A549 (cell line): ENCODE measurements around the gene HDGF. TPM values are rescaled to one million over a fixed set of nuclear protein-coding genes. Genes with fewer than 3 reads are reported as not detected.

ENCODE experiments used
- ATAC-seq, 2 experiments: fragments of 200-7000 bp in 1 of 2; fragments of >200 bp in 1 of 2; cut with Nextera tagmentation in 1 of 2; cut with Tn5 transposase in 1 of 2; 3 replicates each; pipeline versions ENCODE4 v1.8.0 to v1.9.1; 2018 to 2020; ENCODE audit warnings: mild to moderate bottlenecking in 1 of 2, moderate library complexity in 1 of 2
- CTCF ChIA-PET: fragments of 300-600 bp; sonication (Branson Sonifier 250); formaldehyde crosslinking; extraction: SDS; loops from one replicate; lab custom pipeline; 2021; ENCODE audit warnings: antibody characterized with exemption, inconsistent platforms; lab: Yijun Ruan, JAX
- POLR2A ChIA-PET: fragments of 350-600 bp; formaldehyde crosslinking; extraction: SDS; loops from one replicate; lab custom pipeline; 2021; ENCODE audit warnings: antibody characterized with exemption, inconsistent platforms; lab: Yijun Ruan, JAX
- DNase-seq, 2 experiments: peaks; one replicate each; pipeline versions ENCODE4 v3.0.0 to v3.0.0-alpha.2; 2011 to 2016; ENCODE audit warnings: low read depth in 1 of 2, low spot score in 1 of 2
- FAIRE-seq: peaks from 2 replicates; lab custom pipeline; 2011; peaks lifted over from hg19 to GRCh38; lab: Jason Lieb, UNC
- H3K27ac ChIP-seq, 2 experiments: fragments of >200 bp; sonication (Bioruptor Twin); formaldehyde crosslinking; 3 replicates each; pipeline ENCODE4 v1.5.1; 2016 to 2017
- H3K4me1 ChIP-seq: fragments of >200 bp; sonication (Bioruptor Twin); formaldehyde crosslinking; 3 replicates; pipeline ENCODE4 v1.6.1; 2016
- H3K4me2 ChIP-seq: fragments of >200 bp; sonication (Bioruptor Twin); formaldehyde crosslinking; 3 replicates; pipeline ENCODE4 v1.6.1; 2016
- H3K4me3 ChIP-seq: fragments of >200 bp; sonication (Bioruptor Twin); formaldehyde crosslinking; 3 replicates; pipeline ENCODE4 v1.5.1; 2016
- H3K9me3 ChIP-seq: fragments of >200 bp; sonication (Bioruptor Twin); formaldehyde crosslinking; 3 replicates; pipeline ENCODE4 v1.6.1; 2016
- CHD2 ChIP-seq: fragments of 150-350 bp; IDR thresholded peaks from 2 replicates; pipeline ENCODE4 v1.6.1; 2014; ENCODE audit warnings: low read length; ENCODE audit not compliant: partially characterized antibody
- EHF ChIP-seq: fragments of 250-450 bp; sonication (Bioruptor Pico); IDR thresholded peaks from 2 replicates; pipeline ENCODE4 v1.5.0; 2020; ENCODE audit warnings: mild to moderate bottlenecking
- EP300 ChIP-seq, 2 experiments: fragments of >200 bp; sonication (Bioruptor Twin); formaldehyde crosslinking; IDR thresholded peaks; 2 replicates in 1 of 2; 3 replicates in 1 of 2; pipeline ENCODE4 v1.6.1; 2016 to 2017
- FOSB ChIP-seq: fragments of 250-450 bp; sonication (Bioruptor Pico); IDR thresholded peaks from 2 replicates; pipeline ENCODE4 v1.5.0; 2020; ENCODE audit warnings: mild to moderate bottlenecking, moderate library complexity
- GATA3 ChIP-seq: IDR thresholded peaks from 2 replicates; pipeline ENCODE4 v1.6.1; 2012; ENCODE audit warnings: borderline replicate concordance
- HOXB5 ChIP-seq: fragments of 250-450 bp; sonication (Bioruptor Pico); IDR thresholded peaks from 2 replicates; pipeline ENCODE4 v1.5.0; 2020; ENCODE audit warnings: mild to moderate bottlenecking, moderate library complexity
- JUN ChIP-seq, 2 experiments: fragments of >200 bp; sonication (Bioruptor Twin); formaldehyde crosslinking; IDR thresholded peaks; 2 replicates in 1 of 2; 3 replicates in 1 of 2; pipeline ENCODE4 v1.6.1; 2016 to 2017
- MAFK ChIP-seq: fragments of 450-650 bp; IDR thresholded peaks from 2 replicates; pipeline ENCODE4 v1.6.1; 2014; ENCODE audit not compliant: partially characterized antibody
- MAX ChIP-seq: IDR thresholded peaks from 2 replicates; pipeline ENCODE4 v1.6.1; 2012
- MYC ChIP-seq: IDR thresholded peaks from 2 replicates; pipeline ENCODE4 v1.6.1; 2012; ENCODE audit warnings: mild to moderate bottlenecking, inconsistent platforms, low read length, improper control_type of control experiment, borderline replicate concordance
- PHF8 ChIP-seq: fragments of 200-600 bp; sonication (generic); IDR thresholded peaks from 2 replicates; pipeline ENCODE4 v1.6.1; 2016; ENCODE audit warnings: low read depth, mild to moderate bottlenecking, antibody characterized with exemption, moderate library complexity, borderline replicate concordance
- POLR2A ChIP-seq: IDR thresholded peaks from 2 replicates; pipeline ENCODE4 v1.6.1; 2012; ENCODE audit warnings: mild to moderate bottlenecking, low read length
- POLR2AphosphoS2 ChIP-seq: conservative IDR thresholded peaks from 2 replicates; pipeline ENCODE4 v1.6.1; 2012; ENCODE audit warnings: low read length, improper control_type of control experiment, inconsistent platforms
- RNF2 ChIP-seq: fragments of 200-600 bp; sonication (generic); IDR thresholded peaks from 2 replicates; pipeline ENCODE4 v1.6.1; 2016; ENCODE audit warnings: low read depth, mild to moderate bottlenecking, antibody characterized with exemption, moderate library complexity, borderline replicate concordance
- TP53 ChIP-seq: fragments of 250-450 bp; sonication (Bioruptor Pico); IDR thresholded peaks from 2 replicates; pipeline ENCODE4 v1.5.0; 2021; ENCODE audit warnings: mild to moderate bottlenecking, moderate library complexity
- ZFP36 ChIP-seq: fragments of 450-650 bp; IDR thresholded peaks from 2 replicates; pipeline ENCODE4 v1.6.1; 2014; ENCODE audit warnings: borderline replicate concordance; ENCODE audit not compliant: partially characterized antibody
- ZSCAN20 ChIP-seq: fragments of 250-450 bp; sonication (Bioruptor Pico); IDR thresholded peaks from 2 replicates; pipeline ENCODE4 v1.8.0; 2022; ENCODE audit warnings: mild to moderate bottlenecking, moderate library complexity
- WGBS: methylation state at CpG from one replicate; pipeline ENCODE4 v1.1.6; 2017; ENCODE audit errors: missing lambda C conversion rate; 5-methylcytosine and 5-hydroxymethylcytosine counted together
- polyA plus RNA-seq, 4 experiments: library from polyadenylated mRNA; depleted of rRNA in 3 of 4; stranded (reverse); fragments of >200 nt; fragmentation: RNase III in 1 of 4; extraction: RNeasy Plus Mini Kit Qiagen cat#74134 plus additional on column Dnase treatment in 1 of 4; gene quantifications; 2 replicates in 3 of 4; 3 replicates in 1 of 4; pipeline ENCODE4 v1.2.3, GENCODE V29; 2011 to 2017
- TF ChIP-seq, protein P1 (sequence below): fragments of 450-650 bp; IDR thresholded peaks from 2 replicates; pipeline ENCODE4 v1.6.1; 2014; ENCODE audit warnings: antibody characterized with exemption
- TF ChIP-seq, protein P2 (sequence below): IDR thresholded peaks from 2 replicates; pipeline ENCODE4 v1.6.1; 2012; ENCODE audit warnings: low read depth, borderline replicate concordance
- TF ChIP-seq, protein P3 (sequence below): fragments of 250-450 bp; sonication (Bioruptor Pico); IDR thresholded peaks from 2 replicates; pipeline ENCODE4 v1.5.0; 2020; ENCODE audit warnings: low read depth, mild to moderate bottlenecking, moderate library complexity
- TF ChIP-seq, protein P4 (sequence below): IDR thresholded peaks from 2 replicates; pipeline ENCODE4 v1.6.1; 2012

HDGF gene
- polyA plus RNA-seq, 2 of the 4 experiments (the other 2 are of a cell fraction), result 299 to 428 TPM

GRCh38 chr1:156740741-156741480 lies 10.6 kb downstream of the HDGF start, which contains the start of gene MRPL24:
TSS of gene MRPL24 (minus strand) at chr1:156741088. CDS start at chr1:156738704, 2,384 bp downstream.
- Histone ChIP-seq H3K9me3 (no peaks in the 10 kb centered on the region), H3K4me1 (peaks cover 30% of the 10 kb centered on the region), H3K4me2 (peak within 1 kb of the TSS; percentile 76), H3K27ac (peak within 1 kb of the TSS; percentile 88 to 94), H3K4me3 (peak within 1 kb of the TSS; percentile 66)
- POLR2A ChIA-PET, result interaction anchor here (1.0 to 3.5 kb wide), 7 partner anchors 10 to 119 kb away, joined by 4 to 90 read pairs (median 21); partner anchors contain the start of genes HDGF, ISG20L2, METTL25B and PRCC
- TF ChIP-seq CHD2, result peak; percentile 72
- no peak for TF ChIP-seq EP300 (IDR thresholded peaks at IDR 0.05)
- TF ChIP-seq, protein P1, sequence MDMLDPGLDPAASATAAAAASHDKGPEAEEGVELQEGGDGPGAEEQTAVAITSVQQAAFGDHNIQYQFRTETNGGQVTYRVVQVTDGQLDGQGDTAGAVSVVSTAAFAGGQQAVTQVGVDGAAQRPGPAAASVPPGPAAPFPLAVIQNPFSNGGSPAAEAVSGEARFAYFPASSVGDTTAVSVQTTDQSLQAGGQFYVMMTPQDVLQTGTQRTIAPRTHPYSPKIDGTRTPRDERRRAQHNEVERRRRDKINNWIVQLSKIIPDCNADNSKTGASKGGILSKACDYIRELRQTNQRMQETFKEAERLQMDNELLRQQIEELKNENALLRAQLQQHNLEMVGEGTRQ, result peak; percentile 16; the same call in 1 of the 2 replicates
- peak; percentile 61; the same call in 1 of the 2 replicates for TF ChIP-seq EHF (CRISPR knock-in tag)
- TF ChIP-seq ZSCAN20 (CRISPR knock-in tag), result no peak
- TF ChIP-seq PHF8, result peak; percentile 83
- TF ChIP-seq GATA3, result 0 out of 2 replicates have a peak, but pooled peaks have one; percentile 48
- TF ChIP-seq, protein P2, sequence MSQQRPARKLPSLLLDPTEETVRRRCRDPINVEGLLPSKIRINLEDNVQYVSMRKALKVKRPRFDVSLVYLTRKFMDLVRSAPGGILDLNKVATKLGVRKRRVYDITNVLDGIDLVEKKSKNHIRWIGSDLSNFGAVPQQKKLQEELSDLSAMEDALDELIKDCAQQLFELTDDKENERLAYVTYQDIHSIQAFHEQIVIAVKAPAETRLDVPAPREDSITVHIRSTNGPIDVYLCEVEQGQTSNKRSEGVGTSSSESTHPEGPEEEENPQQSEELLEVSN, result peak; percentile 90
- no peak for TF ChIP-seq ZFP36
- TF ChIP-seq MAX, result peak; percentile 99
- peak; percentile 87 for TF ChIP-seq POLR2AphosphoS2
- TF ChIP-seq, protein P3, sequence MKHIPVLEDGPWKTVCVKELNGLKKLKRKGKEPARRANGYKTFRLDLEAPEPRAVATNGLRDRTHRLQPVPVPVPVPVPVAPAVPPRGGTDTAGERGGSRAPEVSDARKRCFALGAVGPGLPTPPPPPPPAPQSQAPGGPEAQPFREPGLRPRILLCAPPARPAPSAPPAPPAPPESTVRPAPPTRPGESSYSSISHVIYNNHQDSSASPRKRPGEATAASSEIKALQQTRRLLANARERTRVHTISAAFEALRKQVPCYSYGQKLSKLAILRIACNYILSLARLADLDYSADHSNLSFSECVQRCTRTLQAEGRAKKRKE (CRISPR knock-in tag), result peak; percentile 78; the same call in 1 of the 2 replicates
- peak; percentile 57 for TF ChIP-seq POLR2A
- TF ChIP-seq FOSB (CRISPR knock-in tag), result no peak
- TF ChIP-seq, protein P4, sequence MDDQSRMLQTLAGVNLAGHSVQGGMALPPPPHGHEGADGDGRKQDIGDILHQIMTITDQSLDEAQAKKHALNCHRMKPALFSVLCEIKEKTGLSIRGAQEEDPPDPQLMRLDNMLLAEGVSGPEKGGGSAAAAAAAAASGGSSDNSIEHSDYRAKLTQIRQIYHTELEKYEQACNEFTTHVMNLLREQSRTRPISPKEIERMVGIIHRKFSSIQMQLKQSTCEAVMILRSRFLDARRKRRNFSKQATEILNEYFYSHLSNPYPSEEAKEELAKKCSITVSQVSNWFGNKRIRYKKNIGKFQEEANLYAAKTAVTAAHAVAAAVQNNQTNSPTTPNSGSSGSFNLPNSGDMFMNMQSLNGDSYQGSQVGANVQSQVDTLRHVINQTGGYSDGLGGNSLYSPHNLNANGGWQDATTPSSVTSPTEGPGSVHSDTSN, result peak; percentile 75
- TF ChIP-seq RNF2, result 0 out of 2 replicates have a peak, but pooled peaks have one; percentile 35
- TF ChIP-seq JUN (IDR thresholded peaks at IDR 0.05), result peak; percentile 90 to 95
- TF ChIP-seq MYC, result peak; percentile 99
- 0 out of 2 replicates have a peak, but pooled peaks have one; percentile 33 for TF ChIP-seq HOXB5 (CRISPR knock-in tag)
- ATAC-seq, result peak; percentile 92 to 93
- WGBS, result 2% methylated on average over 38 of the region's 38 CpGs
- peak; percentile 98 for FAIRE-seq
- peak; percentile 97 to 100 for DNase-seq
- CTCF ChIA-PET, result interaction anchor here (1.0 to 10.5 kb wide), 8 partner anchors 11 to 150 kb away, joined by 3 to 130 read pairs (median 4); partner anchors contain the start of genes ISG20L2, METTL25B and PRCC

- Histone ChIP-seq H3K4me3 (peak overlapping the region; percentile 66), H3K4me2 (peak overlapping the region; percentile 76), H3K27ac (peak overlapping the region; percentile 88 to 94), H3K4me1 (peaks cover 23% of the 10 kb centered on the region), H3K9me3 (no peaks in the 10 kb centered on the region)
- ChIA-PET POLR2A (interaction anchor here (1.2 to 3.5 kb wide), 6 partner anchors 9 to 79 kb away, joined by 5 to 90 read pairs (median 32); partner anchors contain the start of genes HDGF, ISG20L2, METTL25B and PRCC), CTCF (interaction anchor here (0.7 to 10.5 kb wide), 7 partner anchors 12 to 1317 kb away, joined by 3 to 130 read pairs (median 4); partner anchors contain the start of genes ISG20L2 and METTL25B)
- FAIRE-seq (no peak), ATAC-seq (peak; percentile 17 to 39)
- WGBS, result 5% methylated on average over 7 of the region's 7 CpGs
- TF ChIP-seq MAFK, result peak; percentile 71
- no peak for TF ChIP-seq TP53 (CRISPR knock-in tag)
- no peak for TF ChIP-seq POLR2A
- TF ChIP-seq, all 56 proteins: peak for 1
- DNase-seq, result no peak
Observed at GRCh38 chr1:156740237-156740740, 11.2 kb downstream of the HDGF start.
